Measurements from ENCODE around the gene PRND.
"Not testable (repeated sequence)": the region's sequence is repeated elsewhere in the genome, so short reads cannot be mapped to it uniquely, and the experiment has no call there.

Gene PRND, protein sequence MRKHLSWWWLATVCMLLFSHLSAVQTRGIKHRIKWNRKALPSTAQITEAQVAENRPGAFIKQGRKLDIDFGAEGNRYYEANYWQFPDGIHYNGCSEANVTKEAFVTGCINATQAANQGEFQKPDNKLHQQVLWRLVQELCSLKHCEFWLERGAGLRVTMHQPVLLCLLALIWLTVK

GRCh38 chr20:4721719-4722118, at the start of gene PRND:
PRND (plus strand) TSS chr20:4721909; CDS start chr20:4724552, 2,643 bp downstream.
- DNase-seq, result no peak

DNA sequence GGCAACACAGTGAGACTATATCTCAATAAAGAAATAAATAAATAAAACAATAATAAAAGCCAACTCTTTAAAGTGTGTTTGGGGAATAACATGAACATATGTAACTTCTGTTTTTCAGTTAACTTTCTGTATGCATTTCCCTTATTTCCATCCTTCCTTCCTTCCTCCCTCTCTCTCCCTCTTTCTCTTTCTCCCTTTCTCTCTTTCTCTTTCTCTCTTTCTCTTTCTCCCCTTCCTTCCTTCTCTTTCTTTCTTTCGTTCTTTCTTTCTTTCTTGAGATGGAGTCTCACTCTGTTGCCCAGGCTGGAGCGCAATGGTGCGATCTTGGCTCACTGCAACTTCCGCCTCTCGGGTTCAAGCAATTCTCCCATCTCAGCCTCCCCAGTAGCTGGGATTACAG, 48.8 kb upstream of the PRND start:
- no peak for DNase-seq

DNA sequence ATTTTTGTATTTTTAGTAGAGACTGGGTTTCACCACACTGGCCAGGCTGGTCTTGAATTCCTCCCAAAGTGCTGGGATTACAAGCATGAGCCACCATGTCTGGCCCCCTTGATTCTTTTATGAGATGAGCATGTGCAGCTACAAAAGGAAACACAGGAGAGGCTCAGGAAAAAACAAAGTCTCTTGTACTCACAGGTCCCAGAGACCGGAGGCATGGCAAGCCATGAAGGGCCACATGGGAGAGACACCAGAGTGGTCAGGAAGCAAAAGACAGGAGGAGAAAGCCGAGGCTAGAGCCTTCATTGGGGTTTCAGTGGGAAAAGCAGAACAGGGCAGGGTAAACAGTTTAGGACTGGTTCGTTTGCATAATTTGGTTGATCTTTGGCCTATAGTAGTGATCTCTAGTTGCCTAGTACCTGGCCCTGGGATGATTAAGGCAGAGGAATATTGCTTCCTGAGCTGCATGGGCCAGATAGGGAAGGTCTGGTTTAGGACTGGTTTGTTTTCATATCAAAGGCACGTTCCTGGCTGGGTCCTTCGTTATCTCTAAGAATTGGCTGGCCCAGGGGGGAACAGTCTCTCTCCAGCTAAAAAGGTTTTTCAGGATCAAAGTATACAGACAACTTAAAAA, 48.2 kb upstream of the PRND start:
- no peak for DNase-seq

- no peak for DNase-seq
These were observed 47.0 kb upstream of the PRND start for GRCh38 chr20:4674672-4675071.

GRCh38 chr20:4677846-4678245, 43.9 kb upstream of the PRND start:
- no peak for DNase-seq

DNA sequence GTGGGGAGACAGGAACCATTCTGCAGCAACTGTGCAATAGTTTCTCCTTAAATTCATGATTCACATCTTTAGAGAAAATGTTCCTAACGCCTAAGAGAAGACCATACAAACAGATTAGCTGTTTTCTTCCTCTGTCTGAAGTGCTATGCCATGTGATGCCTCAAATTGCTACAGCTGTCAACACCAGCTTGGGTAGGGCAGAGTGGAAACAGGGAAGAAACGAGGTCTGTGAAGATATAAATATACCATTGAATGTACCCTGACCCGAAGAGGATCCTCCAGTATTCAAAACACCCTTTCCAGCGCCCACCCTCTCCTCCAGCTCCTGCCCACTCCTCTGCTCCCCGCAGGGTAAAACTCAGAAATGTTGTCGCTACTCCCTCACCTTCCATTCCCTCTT, 40.3 kb upstream of the PRND start:
- no peak for DNase-seq

DNA sequence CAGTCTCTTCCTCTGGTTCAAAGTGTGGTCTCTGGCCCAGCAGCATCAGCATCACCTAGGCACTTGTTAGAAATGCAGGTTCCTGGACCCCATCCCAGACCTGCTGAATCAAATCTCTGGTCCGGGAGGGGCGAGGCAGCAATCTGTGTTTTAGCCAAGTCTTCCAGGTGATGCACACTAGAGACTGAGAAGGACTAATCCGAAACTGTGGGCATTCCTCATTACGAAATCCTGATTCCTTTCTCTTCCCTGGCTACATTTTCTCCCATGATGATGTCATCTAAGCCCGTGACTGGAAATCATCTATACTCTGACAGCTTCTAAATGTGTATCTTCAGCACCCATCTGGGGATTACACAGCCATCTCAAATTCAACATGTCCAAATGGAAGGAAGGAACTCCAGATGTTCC, 39.7 kb upstream of the PRND start:
- peak in 2 of 14 donors; percentile 9 to 75 for DNase-seq

DNA sequence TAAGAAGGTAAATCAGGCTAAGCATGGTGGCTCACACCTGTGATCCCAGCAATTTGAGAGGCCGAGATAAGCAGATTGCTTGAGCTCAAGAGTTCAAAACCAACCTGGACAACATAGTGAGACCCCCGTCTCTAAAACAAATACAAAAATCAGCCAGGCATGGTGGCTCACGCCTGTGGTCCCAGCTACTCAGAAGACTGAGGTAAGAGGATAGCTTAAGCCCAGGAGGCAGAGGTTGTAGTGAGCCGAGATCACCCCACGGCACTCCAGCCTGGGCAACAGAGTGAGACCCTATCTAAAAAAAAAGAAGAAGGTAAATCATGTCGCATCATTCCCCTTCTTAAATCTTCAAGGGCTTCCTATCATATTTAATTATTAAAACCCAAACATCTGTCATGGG, 39.0 kb upstream of the PRND start:
- DNase-seq, result no peak

- no peak for DNase-seq
These were observed 38.4 kb upstream of the PRND start for GRCh38 chr20:4683261-4683660.

DNA sequence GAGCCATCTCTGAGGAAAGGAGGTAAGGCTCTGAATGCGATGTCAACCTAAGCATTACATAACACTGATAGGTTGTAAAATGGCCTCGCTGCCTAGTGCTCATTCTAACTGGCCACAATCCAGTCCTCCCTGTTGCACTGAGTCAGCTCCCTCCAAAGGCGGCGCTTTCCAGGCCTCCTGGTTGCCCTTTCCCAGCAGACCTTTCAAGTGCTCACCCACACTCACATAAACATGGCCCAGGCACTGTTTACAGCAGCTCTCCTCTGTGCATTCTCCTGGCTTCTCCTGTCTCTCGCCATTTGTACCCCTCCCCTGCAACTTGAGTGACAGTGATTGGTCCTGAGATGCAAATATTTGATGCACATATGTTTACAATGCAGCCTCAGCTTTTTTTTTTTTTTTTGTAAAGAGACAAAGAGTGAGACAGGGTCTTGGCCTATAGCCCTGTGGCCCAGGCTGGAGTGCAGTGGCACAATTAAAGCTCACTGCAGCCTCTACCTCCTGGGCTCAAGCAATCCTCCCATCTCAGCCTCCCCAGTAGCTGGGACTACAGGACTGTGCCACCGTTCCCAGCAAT, 36.8 kb upstream of the PRND start:
- DNase-seq, result peak in 1 of 14 donors; percentile 43

DNA sequence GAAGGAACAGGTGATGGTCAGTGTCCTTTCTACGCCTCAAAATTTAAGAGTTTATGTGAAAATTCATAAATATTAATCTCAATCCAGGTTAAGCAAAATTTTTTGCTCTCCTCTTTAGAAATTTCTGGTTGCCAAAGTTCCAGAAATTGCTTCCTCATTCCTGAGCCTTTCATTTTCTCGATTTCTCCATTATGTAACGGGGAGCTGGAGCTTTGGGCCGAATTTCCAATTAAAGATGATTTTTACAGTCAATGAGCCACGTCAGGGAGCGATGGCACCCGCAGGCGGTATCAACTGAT, 35.8 kb upstream of the PRND start:
- no peak for DNase-seq

GRCh38 chr20:4688305-4688704, 33.4 kb upstream of the PRND start:
- peak in 1 of 14 donors; percentile 53 for DNase-seq

GRCh38 chr20:4689220-4689619, 32.5 kb upstream of the PRND start:
- DNase-seq, result peak in 1 of 14 donors; percentile 56

GRCh38 chr20:4691753-4692152, 30.0 kb upstream of the PRND start:
- no peak for DNase-seq

- DNase-seq, result no peak
These were observed 27.6 kb upstream of the PRND start for GRCh38 chr20:4694076-4694475.

DNA sequence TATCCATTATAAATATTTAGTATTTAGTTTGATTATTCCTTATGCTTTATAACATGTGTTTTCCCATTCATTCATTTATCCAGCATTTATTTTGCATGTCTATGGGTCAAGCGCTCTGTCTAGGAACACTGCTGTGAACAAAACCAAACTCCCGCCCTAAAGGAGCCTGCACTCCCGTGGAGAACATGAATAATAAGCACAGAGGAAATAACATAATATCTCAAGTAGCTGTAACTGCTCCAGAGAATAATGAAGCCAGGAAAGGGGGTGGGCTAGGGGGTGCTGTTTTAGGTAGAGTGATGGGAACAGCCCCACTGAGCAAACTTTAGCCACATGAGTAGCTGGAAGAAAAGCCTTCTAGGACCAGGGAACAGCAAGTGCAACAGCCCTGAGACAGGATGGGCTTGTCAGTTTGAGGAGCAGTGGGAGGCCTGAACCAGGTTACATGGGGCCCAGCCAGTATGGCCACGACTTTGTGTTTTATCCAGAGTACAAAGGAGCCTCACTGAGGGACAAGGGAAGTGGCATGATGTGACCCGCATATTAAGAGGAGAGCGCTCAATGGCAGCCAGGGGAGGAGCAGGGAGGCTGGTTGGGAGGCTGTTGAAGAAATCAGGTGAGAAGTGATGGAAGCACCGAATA, 24.4 kb upstream of the PRND start:
- no peak for DNase-seq

DNA sequence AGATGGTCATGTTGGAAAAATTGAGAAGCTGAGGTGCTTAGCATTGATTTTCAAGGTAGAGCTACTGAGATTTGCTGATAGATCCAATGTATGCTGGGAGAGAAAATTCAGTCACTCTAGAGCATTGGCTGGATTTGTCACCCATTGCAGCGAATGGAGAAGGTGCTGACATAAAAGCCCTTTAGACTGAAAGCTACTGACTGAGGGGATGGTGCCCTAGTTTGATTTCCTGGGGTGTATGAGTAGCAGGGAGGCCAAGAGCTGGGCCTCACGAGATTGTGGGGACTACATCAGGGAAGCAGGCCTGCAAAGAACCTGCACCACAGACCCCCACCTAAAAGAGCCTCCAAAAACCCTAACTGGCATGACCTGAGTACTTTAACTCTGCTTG, 23.9 kb upstream of the PRND start:
- DNase-seq, result no peak

DNA sequence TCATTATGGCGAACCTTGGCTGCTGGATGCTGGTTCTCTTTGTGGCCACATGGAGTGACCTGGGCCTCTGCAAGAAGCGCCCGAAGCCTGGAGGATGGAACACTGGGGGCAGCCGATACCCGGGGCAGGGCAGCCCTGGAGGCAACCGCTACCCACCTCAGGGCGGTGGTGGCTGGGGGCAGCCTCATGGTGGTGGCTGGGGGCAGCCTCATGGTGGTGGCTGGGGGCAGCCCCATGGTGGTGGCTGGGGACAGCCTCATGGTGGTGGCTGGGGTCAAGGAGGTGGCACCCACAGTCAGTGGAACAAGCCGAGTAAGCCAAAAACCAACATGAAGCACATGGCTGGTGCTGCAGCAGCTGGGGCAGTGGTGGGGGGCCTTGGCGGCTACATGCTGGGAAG, 22.5 kb upstream of the PRND start:
- no peak for DNase-seq

DNA sequence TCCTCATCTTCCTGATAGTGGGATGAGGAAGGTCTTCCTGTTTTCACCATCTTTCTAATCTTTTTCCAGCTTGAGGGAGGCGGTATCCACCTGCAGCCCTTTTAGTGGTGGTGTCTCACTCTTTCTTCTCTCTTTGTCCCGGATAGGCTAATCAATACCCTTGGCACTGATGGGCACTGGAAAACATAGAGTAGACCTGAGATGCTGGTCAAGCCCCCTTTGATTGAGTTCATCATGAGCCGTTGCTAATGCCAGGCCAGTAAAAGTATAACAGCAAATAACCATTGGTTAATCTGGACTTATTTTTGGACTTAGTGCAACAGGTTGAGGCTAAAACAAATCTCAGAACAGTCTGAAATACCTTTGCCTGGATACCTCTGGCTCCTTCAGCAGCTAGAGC, 21.8 kb upstream of the PRND start:
- DNase-seq, result no peak

DNA sequence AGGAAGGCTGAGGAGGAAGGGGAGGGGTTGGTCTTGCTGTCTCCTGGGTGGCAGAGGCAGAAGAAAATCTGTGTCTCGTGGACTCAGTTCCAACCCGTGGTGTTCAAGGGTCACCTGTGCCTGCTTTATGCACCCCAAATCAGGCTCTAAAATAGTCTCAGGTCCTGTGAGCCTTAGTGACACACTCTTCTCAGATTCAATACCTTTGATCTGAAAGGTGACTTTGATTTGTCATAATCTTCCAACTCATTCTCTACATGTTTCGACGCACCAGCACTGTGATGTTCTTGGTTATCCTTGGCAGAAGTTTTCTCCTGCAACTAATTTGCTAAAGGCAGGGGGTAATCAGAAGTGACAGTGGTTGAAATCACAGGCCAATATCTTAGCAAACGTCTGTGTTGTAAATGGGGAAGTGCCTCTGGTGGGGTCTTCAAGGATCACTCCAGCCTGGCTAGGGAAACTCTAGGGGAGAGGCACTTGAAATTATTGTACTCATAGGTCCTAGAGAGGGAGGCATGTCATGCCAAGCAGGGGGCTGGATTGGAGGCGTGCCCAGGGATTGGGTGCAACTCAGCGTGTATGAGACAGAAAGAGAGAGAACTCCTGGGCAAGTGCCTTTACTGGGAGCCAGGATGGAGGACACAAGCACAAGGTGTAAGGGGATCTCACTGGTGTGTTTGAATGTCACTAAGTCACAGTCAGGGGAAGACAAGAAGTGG, 19.0 kb upstream of the PRND start:
- DNase-seq, result no peak

DNA sequence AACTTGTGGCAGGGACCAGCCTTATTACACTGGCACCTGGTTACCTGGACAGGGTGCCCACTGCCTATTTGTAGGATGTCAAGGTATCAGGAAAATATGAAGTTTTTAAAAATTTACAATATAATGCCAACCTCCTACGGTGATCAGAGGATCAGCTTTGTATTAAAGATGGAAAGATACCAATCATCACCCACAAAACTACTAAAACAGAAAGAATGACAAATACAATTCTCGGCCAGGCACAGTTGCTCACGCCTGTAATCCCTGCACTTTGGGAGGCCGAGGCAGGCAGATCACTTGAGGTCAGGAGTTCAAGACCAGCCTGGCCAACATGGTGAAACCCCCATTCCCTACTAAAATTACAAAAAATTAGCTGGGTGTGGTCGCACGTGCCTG, 18.4 kb upstream of the PRND start:
- DNase-seq, result no peak

DNA sequence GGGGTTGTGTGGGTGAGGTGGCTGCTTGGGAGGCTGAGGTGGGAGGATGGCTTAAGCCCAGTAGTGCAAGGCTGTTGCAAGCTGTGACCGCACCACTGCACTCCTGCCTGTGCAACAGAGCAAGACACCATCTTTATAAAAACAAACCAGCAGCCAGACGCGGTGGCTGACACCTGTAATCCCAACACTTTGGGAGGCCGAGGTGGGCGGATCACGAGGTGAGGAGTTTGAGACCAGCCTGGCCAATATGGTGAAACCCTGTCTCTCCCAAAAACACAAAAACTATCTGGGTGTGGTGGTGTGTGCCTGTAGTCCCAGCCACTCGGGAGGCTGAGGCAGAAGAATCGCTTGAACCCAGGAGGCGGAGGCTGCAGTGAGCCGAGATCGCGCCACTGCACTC, 14.8 kb upstream of the PRND start:
- DNase-seq, result not testable (repeated sequence)

DNA sequence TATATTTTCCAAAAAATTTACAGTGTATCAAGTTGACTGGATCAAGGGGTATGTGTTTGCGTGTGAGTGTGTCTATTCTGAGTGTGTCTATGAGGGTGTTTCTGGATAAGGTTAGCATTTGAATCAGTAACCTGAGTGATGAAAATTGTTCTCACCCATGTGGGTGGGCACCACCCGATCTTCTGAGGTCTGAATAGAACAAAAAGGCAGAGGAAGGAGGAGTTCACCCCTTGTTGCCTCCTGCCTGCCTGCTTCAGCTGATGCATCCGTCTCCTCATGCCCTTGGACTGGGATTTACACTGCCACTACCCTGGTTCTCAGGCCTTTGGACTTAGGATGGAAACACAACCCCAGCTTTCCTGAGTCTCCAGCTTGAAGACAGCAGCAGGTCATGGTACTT, 13.7 kb upstream of the PRND start:
- no peak for DNase-seq
